Gastrocnemius medialis (tissue), 4 donors: ENCODE data around the gene SLC25A3.

ENCODE experiments used
- CTCF ChIP-seq, 5 experiments: fragments of 450-650 bp in 3 of 5; fragments of 200-600 bp in 2 of 5; sonication (generic) in 2 of 5; IDR thresholded peaks in 4 of 5; conservative IDR thresholded peaks in 1 of 5; 1 replicate in 4 of 5; 2 replicates in 1 of 5; pipeline ENCODE4 v1.5.1; 2016 to 2019; ENCODE audit warnings: antibody characterized with exemption in 5 of 5, mild to moderate bottlenecking in 3 of 5, moderate library complexity in 3 of 5
- POLR2A ChIP-seq, 2 donors: fragments of 450-650 bp; IDR thresholded peaks; one replicate each; pipeline ENCODE4 v1.6.1; 2017; ENCODE audit warnings: antibody characterized with exemption in 2 of 2, mild to moderate bottlenecking in 2 of 2, moderate library complexity in 2 of 2

- no peak for TF ChIP-seq CTCF (IDR thresholded peaks at IDR 0.05 in 4 of 5, conservative IDR thresholded peaks at IDR 0.05 in 1 of 5)
- no peak for TF ChIP-seq POLR2A (IDR thresholded peaks at IDR 0.05)
Measured at GRCh38 chr12:98559666-98560065, 33.8 kb upstream of the SLC25A3 start.
